ENCODE measurements around the gene SLC12A2.

Gene SLC12A2

DNA sequence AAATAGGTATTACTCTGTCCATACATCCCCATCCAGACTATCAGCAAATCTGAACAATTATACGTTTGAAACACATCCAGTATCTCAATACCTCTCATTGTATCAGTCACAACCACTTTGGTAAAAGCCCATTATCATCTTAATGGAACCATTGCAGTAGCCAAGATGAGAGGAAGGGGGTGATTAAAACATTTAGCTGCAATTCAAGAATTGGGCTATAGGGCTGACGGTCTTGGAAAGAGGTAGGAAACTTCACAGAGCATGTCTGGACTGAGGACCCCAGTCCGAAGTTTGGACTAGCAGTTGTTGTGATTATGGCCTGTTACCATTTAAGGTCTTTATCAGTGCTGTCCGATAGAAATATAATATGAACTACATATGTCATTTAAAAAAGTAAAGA, 8.6 kb downstream of the SLC12A2 start:
- no peak for DNase-seq (ENCODE audit: low read depth)
- no peak overlapping the region for H3K4me3 ChIP-seq (replicated peaks; ENCODE audit: low read depth, low read length)
- TF ChIP-seq, protein P1, sequence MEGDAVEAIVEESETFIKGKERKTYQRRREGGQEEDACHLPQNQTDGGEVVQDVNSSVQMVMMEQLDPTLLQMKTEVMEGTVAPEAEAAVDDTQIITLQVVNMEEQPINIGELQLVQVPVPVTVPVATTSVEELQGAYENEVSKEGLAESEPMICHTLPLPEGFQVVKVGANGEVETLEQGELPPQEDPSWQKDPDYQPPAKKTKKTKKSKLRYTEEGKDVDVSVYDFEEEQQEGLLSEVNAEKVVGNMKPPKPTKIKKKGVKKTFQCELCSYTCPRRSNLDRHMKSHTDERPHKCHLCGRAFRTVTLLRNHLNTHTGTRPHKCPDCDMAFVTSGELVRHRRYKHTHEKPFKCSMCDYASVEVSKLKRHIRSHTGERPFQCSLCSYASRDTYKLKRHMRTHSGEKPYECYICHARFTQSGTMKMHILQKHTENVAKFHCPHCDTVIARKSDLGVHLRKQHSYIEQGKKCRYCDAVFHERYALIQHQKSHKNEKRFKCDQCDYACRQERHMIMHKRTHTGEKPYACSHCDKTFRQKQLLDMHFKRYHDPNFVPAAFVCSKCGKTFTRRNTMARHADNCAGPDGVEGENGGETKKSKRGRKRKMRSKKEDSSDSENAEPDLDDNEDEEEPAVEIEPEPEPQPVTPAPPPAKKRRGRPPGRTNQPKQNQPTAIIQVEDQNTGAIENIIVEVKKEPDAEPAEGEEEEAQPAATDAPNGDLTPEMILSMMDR (IDR thresholded peaks at IDR 0.05; ENCODE audit: low read length, missing control alignments): no peak

DNA sequence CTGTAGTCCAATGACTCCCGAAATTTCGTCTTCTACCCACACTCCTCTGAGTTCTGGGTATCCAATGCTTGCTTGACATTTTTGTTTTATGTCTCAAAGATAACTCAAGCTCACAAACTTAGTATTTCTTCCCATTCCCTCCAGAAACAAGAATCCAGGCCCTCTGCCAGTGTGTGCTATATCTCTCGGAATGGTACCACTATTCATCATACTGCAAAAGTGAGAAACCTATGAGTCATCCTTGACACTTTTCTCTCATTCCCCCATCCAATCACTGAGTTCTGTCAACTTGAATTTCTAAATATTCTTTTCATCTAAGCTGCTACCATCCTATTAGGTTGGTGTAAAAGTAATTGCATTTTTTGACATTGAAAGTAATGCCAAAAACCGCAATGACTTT, 9.8 kb downstream of the SLC12A2 start:
- no peak overlapping the region for H3K4me3 ChIP-seq (replicated peaks; ENCODE audit: low read depth, low read length)
- TF ChIP-seq, protein P1 (IDR thresholded peaks at IDR 0.05; ENCODE audit: low read length, missing control alignments): no peak
- DNase-seq (ENCODE audit: low read depth): peak; percentile 26

DNA sequence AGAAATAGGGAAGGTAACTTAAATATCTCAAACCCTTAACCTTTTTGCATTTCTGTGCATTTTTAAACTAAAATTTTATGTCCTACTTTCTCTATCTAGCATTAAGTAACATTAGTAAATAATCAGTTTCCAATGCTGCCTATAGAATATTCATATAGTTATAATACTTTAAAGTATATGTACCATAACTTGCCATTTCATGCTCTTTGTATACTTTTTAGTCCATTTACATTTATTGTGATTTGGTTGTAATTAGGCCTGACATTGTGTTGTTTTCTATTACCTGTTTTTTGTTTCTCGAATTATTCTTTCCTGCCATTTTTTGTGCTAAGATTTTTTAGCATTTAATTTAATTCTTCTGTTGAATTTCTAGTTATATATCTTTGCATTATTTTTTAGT, 13.7 kb downstream of the SLC12A2 start:
- TF ChIP-seq, protein P1 (IDR thresholded peaks at IDR 0.05; ENCODE audit: low read length, missing control alignments): no peak
- no peak for DNase-seq (ENCODE audit: low read depth)

DNA sequence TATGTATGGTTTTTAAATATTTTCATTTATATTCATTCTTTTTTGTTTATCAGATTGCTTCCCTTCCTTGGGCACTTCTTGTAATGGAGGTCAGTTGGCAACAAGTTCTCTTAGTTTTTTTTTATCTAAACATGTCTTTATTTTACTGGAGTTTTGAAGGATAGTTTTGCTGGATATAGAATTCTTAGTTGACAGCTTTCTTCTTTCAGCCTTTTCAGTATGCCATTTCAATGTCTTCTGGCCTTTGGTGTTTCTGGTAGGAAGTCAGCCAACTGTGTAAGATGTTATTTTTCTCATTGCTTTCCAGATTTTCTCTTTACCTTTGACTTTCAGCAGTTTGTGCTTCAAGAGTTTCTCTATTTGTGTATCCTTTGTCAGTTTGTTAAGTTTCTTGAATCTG, 14.2 kb downstream of the SLC12A2 start:
- no peak overlapping the region for H3K4me3 ChIP-seq (replicated peaks; ENCODE audit: low read depth, low read length)
- TF ChIP-seq, protein P1 (IDR thresholded peaks at IDR 0.05; ENCODE audit: low read length, missing control alignments): no peak
- no peak for DNase-seq (ENCODE audit: low read depth)

More for the DNA sequence above, 13.7 kb downstream of the SLC12A2 start:
- H3K4me3 ChIP-seq (replicated peaks; ENCODE audit: low read depth, low read length): no peak overlapping the region

DNA sequence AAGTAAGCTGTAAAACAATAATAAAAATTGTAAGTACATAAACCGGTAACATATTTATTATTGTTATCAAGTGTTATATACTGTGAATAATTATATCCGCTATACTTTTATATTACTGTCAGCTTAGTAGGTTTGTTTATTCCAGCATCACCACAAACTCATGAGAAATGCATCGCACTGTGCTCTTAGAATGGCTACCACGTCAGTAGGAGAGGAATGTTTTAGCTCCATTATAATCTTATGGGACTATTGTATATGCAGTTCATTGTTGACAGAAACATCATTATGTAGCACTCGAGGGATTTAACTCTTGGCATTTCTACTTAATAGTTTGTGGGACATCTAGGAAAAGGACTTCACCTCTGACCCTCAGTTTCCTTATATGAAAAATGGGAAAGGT, 16.4 kb downstream of the SLC12A2 start:
- no peak overlapping the region for H3K4me3 ChIP-seq (replicated peaks; ENCODE audit: low read depth, low read length)
- TF ChIP-seq, protein P1 (IDR thresholded peaks at IDR 0.05; ENCODE audit: low read length, missing control alignments): no peak
- no peak for DNase-seq (ENCODE audit: low read depth)

DNA sequence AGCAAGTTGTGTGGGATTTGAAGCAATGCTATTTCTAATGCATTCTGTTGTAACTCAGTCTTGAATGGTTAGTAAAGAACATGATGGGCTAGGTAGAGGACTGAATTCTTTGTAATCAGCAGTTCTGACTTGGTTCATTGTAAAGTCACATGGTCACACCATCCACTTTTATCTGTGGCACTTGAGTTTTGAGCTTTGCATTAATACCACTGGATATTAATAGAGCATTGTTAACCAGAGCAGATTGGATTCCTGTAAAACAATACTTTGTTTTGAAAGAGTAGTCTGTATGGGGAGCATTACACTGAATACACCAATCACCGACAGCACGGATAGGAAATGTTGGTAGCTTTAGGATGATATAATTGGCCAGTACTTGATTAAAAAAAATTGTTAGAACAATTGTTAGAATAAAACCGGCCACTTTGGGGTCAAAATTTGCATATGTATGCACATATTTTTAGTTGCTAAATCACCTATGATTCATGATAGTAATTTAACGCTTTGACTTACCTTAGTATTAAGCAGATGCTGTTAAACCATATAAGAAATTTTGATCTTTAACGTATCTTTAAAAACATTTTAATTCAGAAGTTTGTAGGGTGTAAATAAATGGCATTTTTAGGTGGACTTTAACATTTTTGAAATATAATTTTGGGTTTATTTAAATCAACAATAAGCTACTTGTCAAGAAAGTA, 17.4 kb downstream of the SLC12A2 start:
- H3K4me3 ChIP-seq (replicated peaks; ENCODE audit: low read depth, low read length): no peak overlapping the region
- no peak for DNase-seq (ENCODE audit: low read depth)
- TF ChIP-seq, protein P1 (IDR thresholded peaks at IDR 0.05; ENCODE audit: low read length, missing control alignments): no peak

DNA sequence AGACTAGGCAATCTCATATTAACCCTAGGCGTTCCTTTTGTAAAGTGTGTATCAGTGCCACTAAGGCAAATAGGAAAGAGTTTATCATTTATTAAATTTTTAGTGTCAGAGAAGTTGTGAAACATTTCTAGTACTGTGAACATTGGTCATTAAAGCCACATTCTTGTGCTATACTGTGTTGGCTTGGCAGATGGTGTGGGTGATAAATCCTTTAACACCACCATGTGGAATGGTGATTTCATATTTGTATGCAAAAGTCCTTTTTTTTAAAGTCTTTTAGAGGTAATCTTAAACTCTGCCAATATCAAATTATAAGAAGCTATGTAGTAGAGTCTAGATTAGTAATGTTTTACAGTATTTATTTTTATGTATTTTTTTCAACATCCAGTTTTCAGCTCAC, 18.1 kb downstream of the SLC12A2 start:
- no peak overlapping the region for H3K4me3 ChIP-seq (replicated peaks; ENCODE audit: low read depth, low read length)
- peak; percentile 7 for DNase-seq (ENCODE audit: low read depth)
- TF ChIP-seq, protein P1 (IDR thresholded peaks at IDR 0.05; ENCODE audit: low read length, missing control alignments): no peak
